GM04504 (cell line): Measurements from ENCODE around the gene CERS6.

Experiments
- DNase-seq: peaks from one replicate; pipeline ENCODE4 v3.0.0-alpha.2; 2012; ENCODE audit warnings: low read depth

Gene CERS6

DNA sequence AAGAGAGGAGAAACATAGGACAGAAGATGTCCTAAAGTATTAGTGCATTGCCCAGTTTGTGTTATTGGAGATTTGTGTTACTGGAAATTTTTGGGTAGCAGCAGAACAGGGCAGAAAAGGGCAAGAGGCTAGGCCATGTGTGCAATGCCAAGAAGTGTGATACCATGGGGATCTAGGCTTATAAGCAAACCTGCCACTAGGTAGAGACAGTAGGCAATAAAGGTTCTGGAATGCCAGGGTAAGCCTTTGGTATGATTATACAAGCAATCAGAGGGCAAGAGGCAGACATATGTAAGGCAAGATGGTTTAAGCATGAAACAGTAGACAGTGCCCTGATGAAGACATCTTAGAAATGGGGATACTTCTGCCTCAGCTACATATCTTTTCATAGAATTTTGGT is 12.3 kb upstream of the CERS6 start:
- no peak for DNase-seq

DNA sequence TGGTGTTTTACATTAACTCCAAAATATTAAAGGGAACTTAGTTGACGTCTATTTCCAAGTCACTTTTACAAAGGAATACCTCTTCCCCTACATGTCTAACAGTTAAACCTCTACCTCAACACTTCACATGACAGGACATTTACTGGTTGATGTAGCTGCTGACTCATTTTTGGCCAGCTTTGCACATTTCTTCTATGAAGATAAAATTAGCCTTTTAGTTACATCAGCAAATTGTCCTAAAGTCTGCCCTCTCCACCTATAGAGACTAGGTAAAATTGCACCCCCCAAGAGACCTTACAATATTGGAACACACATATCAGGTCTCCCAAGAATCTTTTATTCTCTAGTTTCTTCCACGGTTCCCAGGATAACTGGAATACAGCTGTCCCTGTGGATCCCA is 10.1 kb upstream of the CERS6 start:
- no peak for DNase-seq

DNA sequence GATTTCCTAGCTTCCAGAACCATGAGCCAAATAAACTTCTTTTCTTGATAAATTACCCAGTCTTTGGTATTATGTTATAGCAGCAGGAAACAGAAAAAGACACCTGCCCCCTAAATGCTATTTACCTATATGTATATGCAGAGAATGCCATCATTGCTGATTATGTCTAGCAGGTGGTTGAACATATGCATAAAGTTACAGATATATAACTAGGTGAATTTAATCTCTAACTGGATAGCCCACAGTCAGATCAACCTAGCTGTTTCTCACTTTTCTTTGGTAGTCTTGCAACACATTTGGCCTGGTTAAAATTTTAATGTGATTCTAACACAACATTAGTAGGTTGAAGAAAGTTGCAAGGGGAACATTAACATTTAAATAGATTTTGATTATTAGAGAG is 7.1 kb upstream of the CERS6 start:
- no peak for DNase-seq

DNA sequence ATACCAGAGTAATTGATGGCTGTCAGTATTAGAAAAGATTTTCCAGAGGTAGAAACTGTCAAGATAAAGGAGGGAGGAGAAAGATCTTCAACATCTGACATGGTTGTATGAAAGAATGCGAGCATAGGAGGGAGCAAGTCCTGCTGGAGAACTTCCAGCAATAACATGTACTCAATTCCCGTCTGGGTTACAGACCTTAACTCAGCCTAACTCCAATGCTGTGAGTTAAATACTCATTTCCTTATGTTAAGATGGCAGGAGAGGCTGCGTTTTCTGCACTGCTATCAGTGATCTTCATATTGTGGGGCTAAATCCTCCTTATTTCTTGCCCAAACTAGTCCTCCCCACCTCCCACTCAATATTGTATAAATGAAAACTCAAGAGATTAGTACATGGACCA is 6.7 kb upstream of the CERS6 start:
- no peak for DNase-seq

DNA sequence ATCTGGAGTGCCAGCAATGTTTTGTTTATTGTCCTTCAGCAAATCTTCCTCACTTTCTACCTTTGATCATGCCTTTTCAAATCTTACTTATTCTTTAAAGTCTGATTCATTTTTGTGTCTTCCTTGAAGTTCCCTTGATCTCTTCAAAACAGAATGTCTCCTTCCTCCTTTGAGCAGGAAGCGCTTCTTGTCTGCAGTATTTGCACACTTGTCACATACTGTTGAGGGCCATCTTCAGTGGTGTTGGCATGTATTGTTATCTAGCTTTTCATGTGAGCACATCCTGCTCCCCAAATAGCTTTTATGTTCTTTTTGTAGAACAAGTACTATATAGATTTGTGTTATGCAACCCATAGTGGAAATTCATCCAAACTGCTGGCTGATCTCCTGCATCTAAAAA is 5.9 kb upstream of the CERS6 start:
- no peak for DNase-seq

DNA sequence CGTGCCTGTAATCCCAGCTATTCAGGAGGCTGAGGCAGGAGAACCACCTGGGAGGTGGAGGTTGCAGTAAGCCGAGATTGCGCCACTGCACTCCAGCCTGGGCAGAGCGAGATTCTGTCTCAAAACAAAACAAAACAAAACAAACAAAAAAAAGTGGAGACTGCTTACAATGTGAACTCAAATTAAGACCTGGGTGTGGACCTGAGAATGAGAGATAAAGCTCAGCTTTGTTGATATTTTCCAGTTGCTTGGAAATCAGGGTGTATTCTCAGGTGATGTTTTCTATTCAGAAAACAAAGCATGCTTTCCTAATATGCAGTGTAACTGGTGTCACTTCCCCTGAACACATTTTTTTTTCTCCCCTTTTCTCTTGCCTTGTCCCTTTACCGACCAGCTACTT is 5.3 kb upstream of the CERS6 start:
- no peak for DNase-seq

DNA sequence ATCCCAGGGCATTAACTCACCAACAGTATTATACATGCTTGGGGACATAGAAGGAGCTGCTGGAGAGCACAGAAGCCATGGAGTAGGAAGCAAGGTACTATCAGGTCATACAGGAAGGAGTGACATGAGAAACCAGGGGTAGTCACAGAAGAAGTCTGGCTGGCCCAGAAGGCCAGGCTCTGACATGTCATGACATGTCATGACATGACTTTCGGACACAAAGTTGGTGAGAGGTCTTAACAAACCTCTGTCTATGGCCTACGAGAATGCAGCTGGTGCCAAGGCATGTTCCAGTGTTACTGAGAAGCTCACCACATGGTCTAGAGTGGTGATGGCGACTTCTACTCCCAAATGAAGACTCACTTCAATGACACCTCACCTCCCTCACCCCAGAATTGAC is 3.3 kb upstream of the CERS6 start:
- DNase-seq, result no peak

DNA sequence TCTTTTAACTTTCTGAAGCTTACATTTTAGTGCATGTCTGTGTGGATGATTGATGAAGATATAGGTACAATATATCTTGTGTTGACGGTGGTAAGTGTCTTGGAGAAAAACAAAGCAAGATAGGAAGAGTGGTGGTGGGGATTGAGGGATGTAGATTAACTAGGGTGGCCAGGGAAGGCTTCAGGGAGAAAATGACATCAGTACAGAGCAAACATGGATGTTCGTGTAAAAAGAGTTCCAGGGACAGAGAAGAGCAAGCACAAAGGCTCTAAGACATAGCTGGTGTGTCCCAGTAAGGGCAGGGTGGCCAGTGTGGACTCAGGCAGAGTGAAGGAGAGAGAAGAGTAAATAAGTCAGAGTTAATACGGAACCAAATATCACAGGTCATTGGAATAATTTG is 2.7 kb upstream of the CERS6 start:
- no peak for DNase-seq

DNA sequence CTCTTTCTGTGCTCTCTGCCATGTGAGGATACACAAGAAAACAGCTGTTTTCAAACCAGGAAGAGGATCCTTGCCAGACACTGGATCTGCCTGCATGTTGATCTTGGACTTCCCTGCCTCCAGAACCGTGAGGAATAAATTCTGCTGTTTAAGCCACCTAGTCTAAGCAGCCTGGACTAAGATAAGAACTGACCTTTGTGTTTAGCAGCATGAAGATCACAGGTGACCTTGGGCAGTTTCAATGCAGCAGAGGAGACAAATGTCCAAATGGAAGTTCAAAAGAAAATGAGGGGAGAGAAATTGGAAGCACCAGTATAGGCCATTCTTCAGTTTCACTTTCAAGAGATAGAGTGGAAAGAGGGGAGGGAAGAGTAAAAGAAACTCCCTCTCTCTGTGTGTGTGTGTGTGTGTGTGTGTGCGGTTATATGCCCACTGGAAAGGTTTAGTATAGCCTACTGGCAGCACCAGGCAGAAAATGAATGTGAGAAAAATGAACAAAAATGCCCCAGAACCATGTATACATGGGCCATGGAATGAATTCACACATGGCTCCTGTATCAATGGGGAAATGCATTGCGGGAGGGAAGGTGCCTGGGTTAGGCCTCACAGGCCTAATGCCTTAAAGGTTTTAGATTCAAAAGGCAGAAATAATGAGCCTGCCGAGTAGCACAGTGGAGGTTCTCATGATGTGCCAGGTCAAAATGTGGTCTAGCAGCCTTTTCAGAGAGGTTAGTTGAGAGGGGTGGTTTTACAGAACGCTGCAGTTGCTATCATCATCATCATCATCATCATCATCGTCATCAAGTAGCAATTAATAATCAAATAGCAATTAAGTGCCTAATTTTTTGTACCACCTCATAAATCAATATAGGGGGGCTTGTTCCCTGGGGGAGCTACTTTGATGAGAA is 1.1 kb upstream of the CERS6 start:
- no peak for DNase-seq

DNA sequence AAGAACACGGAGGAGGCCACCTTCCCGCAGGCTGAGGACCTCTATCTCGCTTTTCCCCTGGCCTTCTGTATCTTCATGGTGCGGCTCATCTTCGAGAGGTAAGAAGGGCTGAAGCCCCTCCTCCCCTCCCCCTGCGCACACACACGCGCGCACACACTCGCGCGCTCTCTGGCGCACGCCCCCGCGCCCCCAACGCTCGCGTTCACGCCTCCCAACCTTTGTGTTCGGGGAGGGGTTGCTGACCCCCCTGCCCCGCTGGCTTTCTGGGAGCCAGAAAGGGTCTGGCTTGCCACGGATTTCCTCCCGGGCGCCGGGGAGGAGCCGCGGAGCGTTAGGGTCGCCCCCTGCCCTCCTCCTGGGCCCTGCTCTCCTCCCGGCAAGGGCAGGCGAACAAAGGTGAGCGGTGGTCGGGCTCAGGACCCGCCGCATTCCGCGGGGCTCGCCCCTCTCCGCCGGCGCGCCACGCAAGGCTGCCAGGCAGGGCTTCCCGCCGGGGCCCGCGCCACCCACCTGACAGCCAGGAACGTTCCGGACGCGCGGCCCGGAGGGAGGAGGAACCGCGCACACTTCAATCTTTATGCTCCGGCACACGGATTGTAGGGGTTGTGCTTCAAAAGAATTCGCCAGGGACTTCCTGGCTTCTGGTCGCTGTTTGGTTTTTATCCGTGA is 583 bp downstream of the CERS6 start:
- DNase-seq, result no peak

DNA sequence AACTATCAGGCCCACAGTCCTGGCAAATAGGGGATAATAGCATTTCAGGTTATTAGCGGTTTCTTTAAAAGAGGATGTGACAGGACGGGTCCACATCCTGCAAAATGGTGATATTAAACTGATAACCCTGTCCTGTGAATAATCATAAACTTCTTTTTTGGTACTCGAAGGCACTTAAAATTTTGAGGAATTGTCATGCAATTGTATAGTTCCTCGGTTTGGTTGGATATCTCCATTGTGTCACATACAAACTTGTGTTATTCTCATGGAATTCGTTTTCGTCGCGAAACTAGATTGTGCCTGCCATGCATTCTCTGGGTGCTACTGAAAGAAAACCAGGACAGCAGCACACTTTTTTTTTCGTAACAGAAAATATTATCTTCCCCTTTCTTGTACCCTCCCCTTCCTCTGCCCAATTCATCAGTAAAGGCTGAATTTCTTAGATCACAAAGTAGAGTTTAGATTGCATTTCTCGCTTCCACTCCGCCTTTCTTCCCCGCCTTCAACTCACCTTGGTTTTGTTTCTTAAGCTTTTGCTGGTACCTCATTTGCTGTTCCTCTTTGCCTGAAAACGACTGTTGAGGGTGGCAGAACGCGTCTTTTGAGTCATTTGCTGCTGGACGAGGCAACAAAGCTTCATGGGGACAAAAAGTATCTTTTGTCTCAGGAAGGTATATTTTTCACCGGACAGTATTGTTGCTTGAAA is 1.3 kb downstream of the CERS6 start:
- DNase-seq, result no peak

DNA sequence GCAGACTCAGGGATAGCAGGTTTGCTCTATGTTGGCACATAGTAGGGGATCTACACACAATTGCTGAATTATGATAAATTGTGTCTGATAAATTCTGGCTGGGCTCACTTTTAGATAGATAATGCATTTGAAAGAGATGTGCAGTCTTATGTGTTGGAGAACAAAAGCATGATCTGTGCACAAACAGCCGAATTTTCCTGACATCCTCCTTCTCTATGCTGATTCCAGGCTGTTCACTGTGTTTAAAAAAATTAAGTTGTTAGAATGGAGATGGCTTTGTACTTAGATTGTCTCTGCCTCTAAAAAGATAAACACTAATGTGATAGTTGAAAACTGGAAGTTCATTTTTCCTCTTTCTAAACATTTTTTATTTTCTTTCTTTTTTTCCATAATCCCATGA is 2.1 kb downstream of the CERS6 start:
- DNase-seq, result no peak

DNA sequence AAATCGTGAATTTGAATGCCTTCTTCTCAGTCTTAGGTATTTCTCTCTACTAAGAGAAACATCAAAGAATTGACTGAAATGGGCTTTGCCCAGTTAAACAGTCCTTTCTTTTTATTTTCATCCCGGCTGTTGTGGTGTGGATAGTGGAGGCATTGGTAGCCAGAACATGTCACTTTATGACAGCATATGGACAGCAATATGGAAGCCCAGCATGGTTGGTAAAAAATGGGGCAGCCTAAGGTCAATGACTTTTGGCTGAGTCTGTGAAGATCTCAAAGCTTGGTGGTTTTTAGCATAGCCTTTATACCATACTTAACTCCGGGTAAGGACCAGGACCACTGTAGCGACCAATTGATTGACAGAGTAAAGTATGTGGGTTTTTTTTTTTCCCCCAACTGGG is 3.2 kb downstream of the CERS6 start:
- no peak for DNase-seq

DNA sequence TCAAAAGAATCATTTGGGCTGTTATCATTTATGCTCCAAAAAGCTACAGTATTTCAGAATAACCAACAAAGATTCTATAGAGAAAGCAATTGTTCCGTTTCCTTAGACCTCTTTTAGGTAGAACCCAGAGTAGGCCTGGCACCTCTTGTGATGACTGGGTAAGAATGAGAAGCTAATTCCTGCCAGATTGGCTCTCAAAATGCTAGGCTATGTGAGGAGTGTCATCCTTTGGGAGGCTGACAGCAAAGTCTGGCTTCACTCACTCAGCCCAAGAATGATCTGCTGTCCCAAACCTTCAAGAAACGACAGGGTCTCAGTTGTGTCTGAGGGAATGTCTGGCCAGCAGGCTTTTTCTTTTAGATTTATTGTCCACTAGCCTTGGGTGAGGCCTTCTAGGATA is 4.5 kb downstream of the CERS6 start:
- no peak for DNase-seq

DNA sequence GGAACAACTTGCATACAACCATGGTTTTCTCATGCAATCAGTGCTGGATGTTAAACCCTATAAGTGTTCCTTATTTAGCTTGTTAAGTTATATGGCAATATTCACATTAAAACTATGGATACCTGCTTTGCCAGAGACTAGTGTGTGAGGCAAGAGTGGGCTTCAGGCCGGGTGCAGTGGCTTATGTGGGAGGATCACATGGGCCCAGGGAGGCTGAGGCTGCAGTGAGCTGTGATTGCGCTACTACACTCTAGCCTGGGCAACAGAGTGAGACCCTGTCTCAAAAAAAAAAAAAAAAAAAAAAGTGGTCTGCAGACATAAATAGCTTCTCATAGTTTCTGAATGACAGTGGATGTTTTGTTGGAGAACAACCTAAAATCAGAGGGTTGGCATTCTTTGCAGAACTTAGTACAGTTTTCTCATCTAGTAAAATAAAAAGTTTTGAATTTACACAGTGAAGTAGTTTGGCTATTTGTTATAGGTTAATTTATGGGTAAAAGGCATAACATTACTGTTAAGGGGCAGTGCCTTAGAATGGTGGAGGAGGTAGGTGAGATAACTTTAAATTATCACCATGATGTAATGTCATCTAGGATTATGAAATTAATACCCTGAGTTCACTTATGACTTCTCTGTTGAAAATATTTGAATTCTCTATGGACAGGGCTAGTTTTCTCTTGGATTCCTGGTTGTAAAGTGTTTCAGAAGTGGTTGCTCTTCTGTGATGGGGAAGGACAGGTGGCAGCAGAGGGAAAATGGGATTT is 5.3 kb downstream of the CERS6 start:
- no peak for DNase-seq

DNA sequence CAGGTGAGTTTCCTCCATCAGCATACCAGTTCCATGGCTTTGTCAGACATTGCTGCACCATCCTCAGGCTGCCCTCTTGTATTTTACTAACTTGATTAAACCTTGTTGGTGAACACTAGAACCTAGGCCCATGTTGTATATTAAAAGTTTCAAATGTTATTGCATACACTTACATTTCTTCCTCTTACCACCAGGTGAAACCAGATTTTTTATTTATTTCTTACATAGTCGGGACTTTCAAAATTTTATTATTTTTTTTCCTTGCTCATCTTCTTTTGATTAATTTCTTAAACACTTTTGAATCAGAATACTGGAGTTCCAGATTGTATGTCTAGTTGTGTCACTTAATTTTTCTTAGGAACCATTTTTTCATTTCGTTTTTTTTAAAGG is 5.9 kb downstream of the CERS6 start:
- DNase-seq, result no peak

DNA sequence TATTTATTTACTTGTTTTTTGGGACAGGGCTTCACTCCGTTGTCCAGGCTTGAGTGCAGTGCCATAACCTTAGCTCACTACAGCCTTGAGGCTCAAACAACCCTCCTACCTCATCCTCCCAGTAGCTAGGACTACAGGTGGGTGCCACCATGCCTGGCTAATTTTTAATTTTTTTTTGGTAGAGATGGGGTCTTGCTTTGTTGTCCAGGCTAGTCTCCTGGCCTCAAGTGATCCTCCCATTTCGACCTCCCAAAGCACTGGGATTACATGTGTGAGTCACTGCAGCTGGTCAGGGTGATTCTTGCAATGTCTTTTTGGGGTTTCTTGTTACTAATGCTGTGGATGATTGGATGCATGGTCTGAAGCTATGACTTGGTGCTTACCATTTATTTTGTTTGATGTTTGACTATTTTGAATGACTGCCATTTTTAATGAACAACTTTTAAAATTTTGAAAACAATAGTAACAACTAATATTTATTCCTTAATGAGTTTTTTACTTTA is 6.5 kb downstream of the CERS6 start:
- no peak for DNase-seq

DNA sequence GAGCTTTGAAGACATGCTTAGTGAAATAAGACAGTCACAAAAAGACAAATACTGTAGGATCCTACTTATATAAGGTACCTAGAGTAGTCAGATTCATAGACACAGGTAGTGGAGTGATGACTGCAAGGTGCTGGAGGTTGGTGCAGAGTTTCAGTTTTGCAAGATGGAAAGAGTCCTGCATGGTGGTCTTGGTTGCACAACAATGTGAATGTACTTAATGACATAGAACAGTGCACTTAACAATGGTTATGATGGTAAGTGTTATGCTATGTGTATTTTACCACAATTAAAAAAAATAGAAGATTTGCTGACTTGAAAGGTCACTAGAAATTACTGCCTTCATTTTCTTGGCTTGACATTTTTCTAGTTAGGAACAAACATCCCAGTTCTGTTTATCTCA is 9.5 kb downstream of the CERS6 start:
- no peak for DNase-seq

DNA sequence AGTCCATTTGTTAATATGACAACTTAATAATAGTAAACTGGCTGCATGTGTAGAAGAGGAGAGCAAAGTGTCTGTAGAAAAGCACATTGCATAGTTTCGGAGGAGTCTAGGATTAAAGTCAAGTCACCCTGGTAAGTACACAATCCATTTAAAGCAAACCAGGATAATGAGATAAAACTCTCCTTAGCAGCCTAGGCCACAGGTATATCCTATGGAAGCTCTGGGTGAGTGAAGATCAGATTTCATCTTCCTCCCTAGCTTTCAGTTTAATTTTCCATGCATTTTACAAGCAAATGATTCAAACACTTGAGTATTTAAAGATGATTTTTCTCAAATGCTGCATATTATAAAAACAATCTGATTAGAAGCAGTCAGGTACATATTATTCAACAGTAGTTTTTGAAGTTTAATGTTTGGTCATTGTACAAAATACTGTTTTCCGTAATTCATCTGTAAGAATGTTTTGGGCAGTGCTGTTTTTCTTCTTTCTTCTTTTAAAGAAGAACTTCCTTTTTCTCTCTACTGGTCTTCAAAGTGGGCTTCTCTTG is 10.2 kb downstream of the CERS6 start:
- no peak for DNase-seq

DNA sequence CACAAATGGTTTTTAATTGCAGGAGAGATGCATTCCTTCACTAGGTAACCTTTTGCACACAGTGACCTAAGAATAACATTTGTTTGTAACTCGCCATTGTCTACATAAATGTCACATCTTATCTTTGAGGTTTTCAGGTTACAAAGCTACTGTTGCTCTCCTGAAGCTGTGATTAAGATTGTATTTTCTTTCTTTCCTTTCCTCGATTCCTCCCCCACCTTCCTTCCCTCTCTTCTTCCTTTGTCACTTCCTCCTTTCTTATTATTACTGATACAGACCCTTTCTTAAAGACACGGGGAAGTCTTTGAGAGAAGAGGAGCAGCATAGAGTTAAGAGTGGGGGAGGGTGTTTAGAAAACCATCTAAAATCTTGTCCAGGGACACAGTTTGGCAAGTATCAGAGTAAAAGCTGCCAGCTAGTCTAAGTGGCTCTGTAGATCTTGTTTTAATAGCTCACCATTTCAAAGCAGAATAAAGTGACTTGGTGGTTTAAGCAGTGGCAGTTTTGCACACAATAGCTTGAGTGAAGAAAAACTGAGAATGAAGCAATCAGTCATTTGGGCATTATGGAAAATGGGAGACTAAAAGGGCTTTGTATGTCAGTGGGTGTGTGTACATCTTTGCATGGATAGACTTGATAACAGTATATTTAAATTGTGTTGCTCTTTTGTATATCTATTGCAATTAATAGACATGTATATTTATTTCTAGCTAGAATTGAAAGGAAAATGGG is 10.9 kb downstream of the CERS6 start:
- no peak for DNase-seq

DNA sequence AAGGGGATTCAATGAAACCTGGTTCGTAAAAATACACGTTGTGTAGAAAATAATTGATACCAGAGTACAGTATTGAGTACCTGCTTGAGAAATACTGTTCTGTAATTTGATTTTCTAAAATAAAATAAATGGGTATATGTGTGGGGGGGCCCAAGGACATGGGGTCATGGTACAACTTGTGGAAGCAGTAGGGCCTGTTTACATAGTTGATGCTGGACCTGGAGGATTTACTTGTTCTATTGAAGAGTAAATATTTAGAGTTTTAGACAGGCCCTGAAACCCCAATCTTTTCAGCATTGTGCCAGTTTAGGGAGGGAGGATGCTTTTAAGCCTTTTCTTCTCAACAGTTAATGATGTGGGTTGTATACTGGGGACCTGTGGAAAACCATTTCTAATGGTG is 11.7 kb downstream of the CERS6 start:
- DNase-seq, result no peak
